Immature natural killer cell (primary cell): ENCODE measurements around the gene KRTAP10-9. TPM values are rescaled to one million over a fixed set of nuclear protein-coding genes. Genes with fewer than 3 reads are reported as not detected.

ENCODE experiments used
- polyA plus RNA-seq, 3 donors: library from polyadenylated mRNA; unstranded; fragments of 300-500 nt; fragmentation: Illumina TruSeq; gene quantifications; one replicate each; pipeline ENCODE4 v1.2.3, GENCODE V29; 2021

KRTAP10-9 gene
- polyA plus RNA-seq, 3 donors from 2014 or later = not detected

Other genes with a start within 250 kb of the KRTAP10-9 start
- under 1 TPM in 1 of 3 donors, not detected in 2; 0.29 TPM for gene LRRC3, start 171.6 kb upstream of the KRTAP10-9 start, polyA plus RNA-seq
- gene KRTAP10-1, start 86.9 kb upstream of the KRTAP10-9 start, polyA plus RNA-seq = not detected
- not detected for gene KRTAP10-2, start 75.6 kb upstream of the KRTAP10-9 start, polyA plus RNA-seq
- not detected for gene KRTAP10-3, start 68.3 kb upstream of the KRTAP10-9 start, polyA plus RNA-seq
- not detected for gene KRTAP10-4, start 53.4 kb upstream of the KRTAP10-9 start, polyA plus RNA-seq
- gene KRTAP10-5, start 46.5 kb upstream of the KRTAP10-9 start, polyA plus RNA-seq = not detected
- gene KRTAP10-6, start 34.6 kb upstream of the KRTAP10-9 start, polyA plus RNA-seq = not detected
- not detected for gene KRTAP10-7, start 26.5 kb upstream of the KRTAP10-9 start, polyA plus RNA-seq
- gene KRTAP10-8, start 15.0 kb upstream of the KRTAP10-9 start, polyA plus RNA-seq = not detected
- gene KRTAP10-10, start 10.3 kb downstream of the KRTAP10-9 start, polyA plus RNA-seq = not detected
- not detected for gene KRTAP10-11, start 19.3 kb downstream of the KRTAP10-9 start, polyA plus RNA-seq
- gene KRTAP12-4, start 27.6 kb downstream of the KRTAP10-9 start, polyA plus RNA-seq = not detected
- gene KRTAP12-3, start 30.8 kb downstream of the KRTAP10-9 start, polyA plus RNA-seq = 1 to 10 TPM in 1 of 3 donors, not detected in 2; 1.3 TPM
- gene KRTAP12-2, start 39.8 kb downstream of the KRTAP10-9 start, polyA plus RNA-seq = not detected
- gene KRTAP12-1, start 55.1 kb downstream of the KRTAP10-9 start, polyA plus RNA-seq = not detected
- gene KRTAP10-12, start 70.1 kb downstream of the KRTAP10-9 start, polyA plus RNA-seq = not detected
- not detected for gene TSPEAR, start 84.5 kb downstream of the KRTAP10-9 start, polyA plus RNA-seq
- 10 to 100 TPM; 43.6 to 62.9 (median 56.2) TPM for gene UBE2G2, start 174.7 kb downstream of the KRTAP10-9 start, polyA plus RNA-seq
- 10 to 100 TPM; 85.2 to 95.7 (median 87.4) TPM for gene SUMO3, start 191.0 kb downstream of the KRTAP10-9 start, polyA plus RNA-seq
- 100 to 1,000 TPM in 1 of 3 donors, 10 to 100 TPM in 2; 67.7 to 103 (median 92.9) TPM for gene PTTG1IP, start 246.6 kb downstream of the KRTAP10-9 start, polyA plus RNA-seq